GM23338 (cell line): Measurements from ENCODE around the gene FZD4.

Experiments
- EZH2 ChIP-seq: fragments of 200-600 bp; sonication (generic); IDR thresholded peaks from one replicate; pipeline ENCODE4 v1.8.0; 2017; ENCODE audit warnings: antibody characterized with exemption, mild to moderate bottlenecking, low read depth; ENCODE audit not compliant: unreplicated experiment
- POLR2AphosphoS5 ChIP-seq: IDR thresholded peaks from 2 replicates; pipeline ENCODE4 v1.6.1; 2016; ENCODE audit warnings: antibody characterized with exemption, low read depth
- STAT1 ChIP-seq: IDR thresholded peaks from one replicate; pipeline ENCODE4 v1.6.1; 2016; ENCODE audit warnings: antibody characterized with exemption; ENCODE audit not compliant: unreplicated experiment
- ZNF462 ChIP-seq: fragments of 250-450 bp; sonication (Bioruptor Pico); IDR thresholded peaks from 2 replicates; pipeline ENCODE4 v1.5.0; 2020; ENCODE audit warnings: mild to moderate bottlenecking, moderate library complexity
- TF ChIP-seq, protein P1 (sequence below), 2 experiments: fragments of 200-600 bp in 1 of 2; sonication (generic) in 1 of 2; conservative IDR thresholded peaks; 2 replicates each; pipeline versions ENCODE4 v1.5.1 to v1.6.1; 2016 to 2017; ENCODE audit warnings: antibody characterized with exemption in 2 of 2, low read depth in 2 of 2, mild to moderate bottlenecking in 2 of 2, moderate library complexity in 1 of 2

DNA sequence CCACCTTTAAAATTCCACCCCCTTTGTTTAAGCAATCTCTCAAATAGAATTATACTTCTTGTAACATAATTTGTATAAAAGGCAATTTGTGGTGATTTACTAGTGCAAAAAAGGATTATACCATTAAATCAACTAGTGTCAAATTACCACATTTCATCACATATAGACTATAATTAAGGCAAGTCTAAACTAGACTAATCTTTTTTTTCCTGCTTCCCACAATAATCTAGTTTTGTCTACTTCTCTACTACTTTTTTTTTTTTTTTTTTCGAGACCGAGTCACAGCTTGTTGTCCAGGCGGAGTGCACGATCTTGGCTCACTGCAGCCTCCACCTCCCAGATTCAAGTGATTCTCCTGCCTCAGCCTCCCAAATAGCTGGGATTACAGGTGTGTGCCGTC lies 36.1 kb upstream of the FZD4 start:
- TF ChIP-seq EZH2 = no peak
- TF ChIP-seq, protein P1, sequence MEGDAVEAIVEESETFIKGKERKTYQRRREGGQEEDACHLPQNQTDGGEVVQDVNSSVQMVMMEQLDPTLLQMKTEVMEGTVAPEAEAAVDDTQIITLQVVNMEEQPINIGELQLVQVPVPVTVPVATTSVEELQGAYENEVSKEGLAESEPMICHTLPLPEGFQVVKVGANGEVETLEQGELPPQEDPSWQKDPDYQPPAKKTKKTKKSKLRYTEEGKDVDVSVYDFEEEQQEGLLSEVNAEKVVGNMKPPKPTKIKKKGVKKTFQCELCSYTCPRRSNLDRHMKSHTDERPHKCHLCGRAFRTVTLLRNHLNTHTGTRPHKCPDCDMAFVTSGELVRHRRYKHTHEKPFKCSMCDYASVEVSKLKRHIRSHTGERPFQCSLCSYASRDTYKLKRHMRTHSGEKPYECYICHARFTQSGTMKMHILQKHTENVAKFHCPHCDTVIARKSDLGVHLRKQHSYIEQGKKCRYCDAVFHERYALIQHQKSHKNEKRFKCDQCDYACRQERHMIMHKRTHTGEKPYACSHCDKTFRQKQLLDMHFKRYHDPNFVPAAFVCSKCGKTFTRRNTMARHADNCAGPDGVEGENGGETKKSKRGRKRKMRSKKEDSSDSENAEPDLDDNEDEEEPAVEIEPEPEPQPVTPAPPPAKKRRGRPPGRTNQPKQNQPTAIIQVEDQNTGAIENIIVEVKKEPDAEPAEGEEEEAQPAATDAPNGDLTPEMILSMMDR (conservative IDR thresholded peaks at IDR 0.05; ENCODE audit: low read depth in 2 of 2) = no peak
- TF ChIP-seq STAT1 = no peak
- TF ChIP-seq POLR2AphosphoS5 = no peak
- no peak for TF ChIP-seq ZNF462 (CRISPR knock-in tag)
